Measurements from ENCODE around the gene CLDN3. TPM values are rescaled to one million over a fixed set of nuclear protein-coding genes. Genes with fewer than 3 reads are reported as not detected.

The CLDN3 gene
- total RNA-seq, 4 donors from 2014 or later: not detected

GRCh38 chr7:73774923-73775322 is 4.9 kb upstream of the CLDN3 start:
- TF ChIP-seq CTCF (IDR thresholded peaks at IDR 0.05; ENCODE audit: low read depth): no peak

GRCh38 chr7:73773700-73774517 is 3.8 kb upstream of the CLDN3 start:
- no peak for TF ChIP-seq CTCF (IDR thresholded peaks at IDR 0.05; ENCODE audit: low read depth)

- no peak for TF ChIP-seq CTCF (IDR thresholded peaks at IDR 0.05; ENCODE audit: low read depth)
These were observed 995 bp upstream of the CLDN3 start for GRCh38 chr7:73770860-73771670.

GRCh38 chr7:73769481-73770001 is 529 bp downstream of the CLDN3 start:
- no peak for TF ChIP-seq CTCF (IDR thresholded peaks at IDR 0.05; ENCODE audit: low read depth)

- TF ChIP-seq CTCF (IDR thresholded peaks at IDR 0.05; ENCODE audit: low read depth): no peak
These were observed 1.2 kb downstream of the CLDN3 start for GRCh38 chr7:73768641-73769480.

- no peak for TF ChIP-seq CTCF (IDR thresholded peaks at IDR 0.05; ENCODE audit: low read depth)
These were observed 3.4 kb downstream of the CLDN3 start for GRCh38 chr7:73766556-73767229.

All from subcutaneous adipose tissue (tissue), 4 donors.